Pancreas (tissue), 10 donors: ENCODE measurements around the gene IL18R1. TPM values are rescaled to one million over a fixed set of nuclear protein-coding genes. Genes with fewer than 3 reads are reported as not detected.

Experiments
- ATAC-seq, 4 donors: fragments of 200-7000 bp; cut with Tn5 transposase; one replicate each; pipeline versions ENCODE4 v1.8.0 to v1.9.1; 2020; ENCODE audit warnings: mild to moderate bottlenecking in 4 of 4, moderate library complexity in 4 of 4
- DNase-seq, 6 donors: peaks; one replicate each; pipeline ENCODE4 v3.0.0-alpha.2; 2020
- FAIRE-seq: peaks from 2 replicates; lab custom pipeline; 2012; peaks lifted over from hg19 to GRCh38; lab: Jason Lieb, UNC
- H3K27ac ChIP-seq, 4 donors: fragments of 200-600 bp; sonication (generic); 1 replicate in 3 of 4; 2 replicates in 1 of 4; pipeline versions ENCODE4 v1.5.0 to v1.8.0; 2020
- H3K27me3 ChIP-seq, 4 donors: fragments of 200-600 bp; one replicate each; pipeline ENCODE4 v1.8.0; 2021
- H3K36me3 ChIP-seq, 3 donors: fragments of 200-600 bp; sonication (generic) in 1 of 3; one replicate each; pipeline versions ENCODE4 v1.5.0 to v1.8.0; 2020 to 2021
- H3K4me1 ChIP-seq, 3 donors: fragments of 200-600 bp; one replicate each; pipeline ENCODE4 v1.8.0; 2021
- H3K4me3 ChIP-seq, 4 donors: fragments of 200-600 bp; sonication (generic) in 2 of 4; one replicate each; pipeline versions ENCODE4 v1.5.0 to v1.8.0; 2020 to 2021
- H3K9me3 ChIP-seq, 4 donors: fragments of 200-600 bp; one replicate each; pipeline ENCODE4 v1.8.0; 2021
- CTCF ChIP-seq, 4 donors: fragments of 200-600 bp; sonication (generic) in 3 of 4; IDR thresholded peaks; one replicate each; pipeline versions ENCODE4 v1.5.0 to v1.8.0; 2021; ENCODE audit warnings: antibody characterized with exemption in 4 of 4
- WGBS, 2 donors: extraction: QIAGEN DNeasy Blood & Tissue Kit; methylation state at CpG; one replicate each; pipeline ENCODE4 v1.1.7; 2013; 5-methylcytosine and 5-hydroxymethylcytosine counted together
- intact Hi-C, 3 donors: fragments of 100-400 bp; cut with DNase I; formaldehyde crosslinking; loops; one replicate each; pipeline versions ENCODE4 v1.11.1 to v1.14.2; 2022
- polyA plus RNA-seq, 2 donors: library from polyadenylated mRNA; stranded (reverse); fragments of 200-250 nt; gene quantifications; one replicate each; pipeline ENCODE4 v1.2.3, GENCODE V29; 2013
- total RNA-seq, 6 donors: library from RNA; stranded (reverse); fragmentation: NEBNext Ultra II Directional in 4 of 6; extraction: Animal tissue kit (Norgen Biotek cat#: 25700) in 4 of 6; gene quantifications; one replicate each; pipeline versions ENCODE4 v1.2.1 to v1.2.4, GENCODE V29; 2021 to 2023
- donor health status: healthy with polysubstance abuse.
- donor health status: DM: no; HTN: no; CAD: no; lungs with moderate emphysema.
- donor health status: DM: no; HTN: no; CAD: no.
- donor health status: control.
- donor health status: control.
- donor health status: Bipolar disorder and iron deficiency.
- donor health status: DM: yes; HTN: yes; CAD: no.
- donor health status: DM: no; HTN: no; CAD: no.
- donor health status: DM: no; HTN: no; CAD: no.
- donor health status: DM: yes; HTN: yes; CAD: no.

Gene IL18R1
- total and polyA plus RNA-seq, 8 donors, result 0.51 to 1.6 (median 0.91) TPM

DNA sequence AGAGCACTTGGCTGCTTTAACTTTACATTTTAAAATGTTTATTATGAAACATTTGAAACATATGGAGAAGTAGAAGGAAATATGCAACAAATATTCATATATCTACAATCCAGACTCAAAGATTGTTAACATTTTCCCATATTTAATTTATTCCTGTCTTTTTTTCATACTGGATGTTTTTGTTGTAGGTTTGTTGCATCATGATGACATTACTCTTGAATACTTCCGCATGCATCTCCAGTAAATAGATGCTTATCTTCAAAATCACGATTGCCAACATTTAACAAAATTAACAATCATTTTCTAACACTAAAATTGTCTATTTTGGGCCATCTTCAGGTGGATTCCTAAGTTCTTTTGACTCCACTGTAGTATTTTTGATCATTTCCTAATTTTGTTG is 46.3 kb downstream of the IL18R1 start:
- no peak for TF ChIP-seq CTCF (IDR thresholded peaks at IDR 0.05)
- ATAC-seq, result no peak
- Histone ChIP-seq H3K4me3 (no peak overlapping the region), H3K9me3 (no peaks in the 10 kb centered on the region), H3K36me3 (no peaks in the 10 kb centered on the region), H3K27ac (no peak overlapping the region), H3K4me1 (no peaks in the 10 kb centered on the region), H3K27me3 (no peaks in the 10 kb centered on the region)
- FAIRE-seq, result no peak
- intact Hi-C loops, result no loop called here
- WGBS, 2 donors, result 79 to 85% methylated on average over 2 of the region's 2 CpGs
- no peak for DNase-seq

GRCh38 chr2:102410952-102411351 is 55.4 kb downstream of the IL18R1 start:
- H3K4me3 ChIP-seq, result no peak overlapping the region
- no peaks in the 10 kb centered on the region for H3K36me3 ChIP-seq
- H3K27me3 ChIP-seq, result no peaks in the 10 kb centered on the region
- WGBS, 2 donors, result 79 to 98% methylated on average over 3 of the region's 3 CpGs
- ATAC-seq, result no peak
- H3K9me3 ChIP-seq, result no peaks in the 10 kb centered on the region
- FAIRE-seq, result no peak
- no peak overlapping the region for H3K27ac ChIP-seq
- intact Hi-C loops, result no loop called here
- H3K4me1 ChIP-seq, result no peaks in the 10 kb centered on the region
- no peak for TF ChIP-seq CTCF (IDR thresholded peaks at IDR 0.05)
- DNase-seq, result no peak

- no peak for FAIRE-seq
- no peak for TF ChIP-seq CTCF (IDR thresholded peaks at IDR 0.05)
- no peaks in the 10 kb centered on the region for H3K36me3 ChIP-seq
- H3K27me3 ChIP-seq, result no peaks in the 10 kb centered on the region
- ATAC-seq, result no peak
- DNase-seq, result no peak
- H3K4me3 ChIP-seq, result no peak overlapping the region
- intact Hi-C loops, result no loop called here
- H3K27ac ChIP-seq, result no peak overlapping the region
- 75 to 77% methylated on average over 3 of the region's 3 CpGs for WGBS, 2 donors
- no peaks in the 10 kb centered on the region for H3K9me3 ChIP-seq
- H3K4me1 ChIP-seq, result no peaks in the 10 kb centered on the region
Observed at GRCh38 chr2:102412199-102412598, 56.6 kb downstream of the IL18R1 start.

GRCh38 chr2:102417946-102418345 is 62.4 kb downstream of the IL18R1 start:
- no peak for TF ChIP-seq CTCF (IDR thresholded peaks at IDR 0.05)
- no peak for FAIRE-seq
- Histone ChIP-seq H3K27ac (no peak overlapping the region), H3K36me3 (no peaks in the 10 kb centered on the region), H3K9me3 (no peaks in the 10 kb centered on the region), H3K4me1 (no peaks in the 10 kb centered on the region), H3K27me3 (no peaks in the 10 kb centered on the region), H3K4me3 (no peak overlapping the region)
- ATAC-seq, result no peak
- no peak for DNase-seq
- 75 to 86% methylated on average over 1 of the region's 1 CpG for WGBS, 2 donors
- intact Hi-C loops, result no loop called here

DNA sequence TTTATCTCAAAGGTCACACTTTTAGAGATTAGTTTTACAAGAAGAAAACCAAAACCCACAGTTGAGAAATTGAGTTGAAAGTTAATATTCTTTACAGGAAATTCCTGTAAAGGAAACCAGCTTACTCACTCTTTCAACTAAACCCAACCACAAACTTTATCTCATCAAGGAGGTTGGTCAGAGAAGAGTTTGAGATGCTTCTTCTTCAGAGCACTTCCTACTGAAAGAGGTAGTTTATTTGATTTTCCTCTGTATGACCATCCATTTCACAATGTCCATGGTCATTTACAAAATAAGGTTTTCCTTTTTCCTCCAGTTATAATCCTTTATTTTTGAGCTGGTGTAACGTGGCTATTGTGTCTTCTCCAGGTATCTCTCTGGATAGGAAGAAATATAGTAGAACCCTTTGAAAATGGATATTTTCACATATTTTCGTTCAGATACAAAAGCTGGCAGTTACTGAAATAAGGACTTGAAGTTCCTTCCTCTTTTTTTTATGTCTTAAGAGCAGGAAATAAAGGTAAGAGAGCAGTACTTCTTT is 62.9 kb downstream of the IL18R1 start:
- FAIRE-seq (no peak), DNase-seq (no peak), ATAC-seq (no peak)
- TF ChIP-seq CTCF (IDR thresholded peaks at IDR 0.05), result no peak
- Histone ChIP-seq H3K4me1 (no peaks in the 10 kb centered on the region), H3K27me3 (no peaks in the 10 kb centered on the region), H3K4me3 (no peak overlapping the region), H3K36me3 (no peaks in the 10 kb centered on the region), H3K9me3 (no peaks in the 10 kb centered on the region), H3K27ac (no peak overlapping the region)
- intact Hi-C loops, result no loop called here
- 39 to 43% methylated on average over 2 of the region's 2 CpGs for WGBS, 2 donors
